Heart right ventricle (tissue), 16 donors: ENCODE data around the gene RCAN1. TPM values are rescaled to one million over a fixed set of nuclear protein-coding genes. Genes with fewer than 3 reads are reported as not detected.
A peak's percentile ranks its signal among the peaks of the same experiment; 100 is the strongest.

ENCODE experiments used
- ATAC-seq, 8 donors: fragments of 200-7000 bp; cut with Tn5 transposase; one replicate each; pipeline ENCODE4 v1.9.1; 2020; ENCODE audit warnings: mild to moderate bottlenecking in 8 of 8, moderate library complexity in 8 of 8, moderate number of reproducible peaks in 1 of 8
- DNase-seq, 2 donors: peaks; one replicate each; pipeline ENCODE4 v3.0.0-alpha.2; 2020
- H3K27ac ChIP-seq, 10 donors: fragments of 200-600 bp; sonication (generic) in 2 of 10; one replicate each; pipeline versions ENCODE4 v1.5.0 to v1.8.0; 2020 to 2022; ENCODE audit warnings: mild to moderate bottlenecking in 3 of 10
- H3K27me3 ChIP-seq, 7 donors: fragments of 200-600 bp; one replicate each; pipeline ENCODE4 v1.8.0; 2021 to 2022; ENCODE audit warnings: mild to moderate bottlenecking in 2 of 7
- H3K36me3 ChIP-seq, 9 donors: fragments of 200-600 bp; sonication (generic) in 1 of 9; one replicate each; pipeline versions ENCODE4 v1.5.0 to v1.8.0; 2020 to 2022; ENCODE audit warnings: mild to moderate bottlenecking in 2 of 9
- H3K4me1 ChIP-seq, 9 donors: fragments of 200-600 bp; sonication (generic) in 1 of 9; one replicate each; pipeline versions ENCODE4 v1.5.0 to v1.8.0; 2020 to 2022; ENCODE audit warnings: mild to moderate bottlenecking in 4 of 9
- H3K4me3 ChIP-seq, 10 donors: fragments of 200-600 bp; sonication (generic) in 2 of 10; one replicate each; pipeline versions ENCODE4 v1.5.0 to v1.8.0; 2020 to 2022; ENCODE audit warnings: mild to moderate bottlenecking in 7 of 10, moderate library complexity in 2 of 10
- H3K9me3 ChIP-seq, 11 donors: fragments of 200-600 bp in 10 of 11; sonication (generic) in 2 of 11; one replicate each; pipeline versions ENCODE4 v1.5.0 to v1.8.0; 2013 to 2022; ENCODE audit warnings: mild to moderate bottlenecking in 2 of 11, control low read depth in 1 of 11, moderate library complexity in 1 of 11
- CTCF ChIP-seq, 9 donors: fragments of 200-600 bp; sonication (generic) in 2 of 9; IDR thresholded peaks; one replicate each; pipeline versions ENCODE4 v1.5.0 to v1.8.0; 2021 to 2022; ENCODE audit warnings: antibody characterized with exemption in 9 of 9, mild to moderate bottlenecking in 5 of 9, moderate library complexity in 1 of 9
- WGBS, 2 donors: extraction: QIAGEN DNeasy Blood & Tissue Kit; methylation state at CpG; one replicate each; pipeline ENCODE4 v1.1.7; 2013; ENCODE audit warnings: inconsistent platforms in 1 of 2; 5-methylcytosine and 5-hydroxymethylcytosine counted together
- intact Hi-C, 10 donors: fragments of 100-400 bp; cut with DNase I; formaldehyde crosslinking; loops; one replicate each; pipeline versions ENCODE4 v1.11.1 to v1.14.2; 2022
- polyA plus RNA-seq, 2 donors: library from polyadenylated mRNA; stranded (reverse); fragments of 200-250 nt; gene quantifications; one replicate each; pipeline ENCODE4 v1.2.3, GENCODE V29; 2013
- total RNA-seq, 10 donors: library from RNA; stranded (reverse); fragmentation: NEBNext Ultra II Directional in 3 of 10; extraction: Animal tissue kit (Norgen Biotek cat#: 25700) in 3 of 10; gene quantifications; one replicate each; pipeline versions ENCODE4 v1.2.1 to v1.2.4, GENCODE V29; 2021 to 2023
- donor health status: Arrhythmogenic right ventricular cardiomyopathy.
- donor health status: ischemic (EF 13 %, LVEDD 7.1; RV severe dilation, severe dysfunction).
- donor health status: healthy with polysubstance abuse.
- donor health status: DM: no; HTN: yes; CAD: no.
- donor health status: DM: no; HTN: no; CAD: no.
- donor health status: ischemic (EF 25% LVEDD 6.9; RV normal size, moderate dysfunction).
- donor health status: ischemic (EF 25% LVEDD 5.7; RV mildly dilated, moderate dysfunction).
- donor health status: healthy.
- donor health status: DM: yes; HTN: yes; CAD: no.
- donor health status: Ischemic cardiomyopathy.
- donor health status: ischemic (EF 35%, LVEDD 5.7; RV mildly dilated, moderate dysfunction).
- donor health status: nonischemic (EF 11% LVEDD 7.7; RV severe dilation, severe dysfunction).
- donor health status: DM: yes; HTN: yes; CAD: no.
- donor health status: PGD.
- donor health status: ischemic (EF 29% LVEDD 5.4; RV normal size, mild dysfunction).
- donor health status: nonischemic (EF 23%, LVEDD 6.1; RV moderate dilation, normal function).

Gene RCAN1
- total and polyA plus RNA-seq, 12 donors, result 24.1 to 389 (median 60.1) TPM

DNA sequence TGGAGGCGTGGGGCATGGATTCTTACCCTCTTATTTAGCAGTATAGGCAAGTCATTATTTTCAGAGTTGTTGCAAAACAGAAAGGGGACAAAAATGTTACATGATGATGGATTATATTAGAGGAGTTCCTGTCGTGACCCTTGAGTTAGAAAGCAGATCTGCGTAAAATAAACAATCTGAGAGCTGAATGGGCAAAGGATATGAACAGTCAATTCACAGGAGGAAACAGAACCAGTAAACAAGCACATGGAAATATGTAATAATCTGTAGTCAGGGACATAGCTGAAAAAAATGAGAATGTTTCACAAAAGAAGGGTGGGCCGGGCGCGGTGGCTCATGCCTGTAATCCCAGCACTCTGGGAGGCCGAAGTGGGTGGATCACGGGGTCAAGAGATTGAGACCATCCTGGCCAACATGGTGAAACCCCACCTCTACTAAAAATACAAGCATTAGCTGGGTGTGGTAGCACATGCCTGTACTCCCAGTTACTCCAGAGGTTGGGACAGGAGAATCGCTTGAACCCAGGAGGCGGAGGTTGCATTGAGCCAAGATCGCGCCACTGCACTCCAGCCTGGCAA lies 20.9 kb downstream of the RCAN1 start:
- H3K27ac ChIP-seq, result peak overlapping the region in 6 of 10 donors; percentile 11 to 89 (median 84)
- no peak overlapping the region for H3K4me3 ChIP-seq
- ATAC-seq (no peak), DNase-seq (no peak)
- H3K4me1 ChIP-seq, result peaks cover 11 to 66% (median 49%) of the 10 kb centered on the region in 9 donors
- no peak for TF ChIP-seq CTCF (IDR thresholded peaks at IDR 0.05)
- no peaks in the 10 kb centered on the region for H3K9me3 ChIP-seq
- intact Hi-C loops, result loop anchor here in 1 of 10 donors (5.0 kb wide), 1 partner anchor 72 kb away; no protein-coding TSS in a partner anchor
- H3K27me3 ChIP-seq, result no peaks in the 10 kb centered on the region
- H3K36me3 ChIP-seq, result no peaks in the 10 kb centered on the region
- WGBS, 2 donors, result 80 to 89% methylated on average over 12 of the region's 12 CpGs

- Histone ChIP-seq H3K9me3 (peaks cover 0 to 2% (median 0%) of the 10 kb centered on the region in 11 donors), H3K36me3 (no peaks in the 10 kb centered on the region), H3K4me1 (peaks cover 11 to 66% (median 46%) of the 10 kb centered on the region in 9 donors), H3K27ac (peak overlapping the region in 6 of 10 donors; percentile 19 to 89 (median 84)), H3K27me3 (no peaks in the 10 kb centered on the region), H3K4me3 (no peak overlapping the region)
- intact Hi-C loops, result loop anchor here in 1 of 10 donors (5.0 kb wide), 1 partner anchor 71 kb away; no protein-coding TSS in a partner anchor
- ATAC-seq, result no peak
- 57 to 58% methylated on average over 5 of the region's 5 CpGs for WGBS, 2 donors
- no peak for DNase-seq
- no peak for TF ChIP-seq CTCF (IDR thresholded peaks at IDR 0.05)
Measured at GRCh38 chr21:34593423-34593822, 21.5 kb downstream of the RCAN1 start.

DNA sequence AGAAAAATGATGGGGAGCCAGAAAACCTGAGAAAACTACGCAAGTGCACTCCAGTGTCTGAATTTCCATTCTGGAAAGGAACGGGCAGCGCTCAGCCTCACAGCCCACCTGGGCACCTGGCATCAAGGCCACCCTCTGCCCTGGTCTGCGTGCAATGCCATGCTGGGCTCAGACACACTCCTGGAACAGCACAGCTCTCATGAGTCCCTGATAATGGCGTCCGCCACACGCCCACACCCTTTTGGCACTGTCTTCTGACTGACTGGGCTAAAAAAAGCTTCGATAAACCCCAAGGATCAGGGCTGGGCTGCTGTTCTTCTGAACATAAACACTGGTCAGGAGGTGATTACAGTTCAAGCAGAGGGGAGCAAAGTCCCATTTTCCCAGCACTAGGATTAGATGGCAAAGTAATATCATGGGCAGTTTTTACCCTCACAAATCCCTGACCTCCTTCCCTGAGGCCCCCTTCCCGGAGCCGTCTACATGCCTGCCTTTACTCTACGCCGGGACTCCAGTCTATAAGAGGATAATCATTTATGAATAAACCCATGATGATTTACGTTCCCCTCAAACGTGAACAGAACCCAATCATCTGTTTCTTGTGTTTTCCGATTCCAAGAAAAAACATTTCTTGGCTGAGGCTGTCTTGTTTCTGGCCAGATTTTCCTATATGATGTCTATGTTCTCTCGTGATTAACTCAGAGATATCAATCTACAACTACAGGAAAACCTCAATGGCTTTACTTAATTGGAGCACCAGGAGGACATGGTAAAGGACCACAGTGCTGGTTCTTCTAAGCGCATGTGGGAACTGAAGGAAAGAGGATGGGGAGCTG lies 22.6 kb downstream of the RCAN1 start:
- Histone ChIP-seq H3K27me3 (no peaks in the 10 kb centered on the region), H3K27ac (peak overlapping the region; percentile 36 to 89 (median 68)), H3K4me3 (peak overlapping the region in 5 of 10 donors; percentile 7 to 29 (median 18)), H3K36me3 (no peaks in the 10 kb centered on the region), H3K4me1 (peaks cover 11 to 66% (median 46%) of the 10 kb centered on the region in 9 donors), H3K9me3 (peaks cover 0 to 13% (median 0%) of the 10 kb centered on the region in 11 donors)
- ATAC-seq (peak; percentile 86 to 95 (median 93)), DNase-seq (peak; percentile 58 to 80)
- intact Hi-C loops, result loop anchor here in 1 of 10 donors (5.0 kb wide), 1 partner anchor 70 kb away; no protein-coding TSS in a partner anchor
- WGBS, 2 donors, result 23 to 32% methylated on average over 17 of the region's 17 CpGs
- TF ChIP-seq CTCF (IDR thresholded peaks at IDR 0.05), result no peak

- no peak overlapping the region for H3K4me3 ChIP-seq
- no peaks in the 10 kb centered on the region for H3K36me3 ChIP-seq
- TF ChIP-seq CTCF (IDR thresholded peaks at IDR 0.05), result no peak
- ATAC-seq, result no peak
- no peak for DNase-seq
- peaks cover 0 to 30% (median 0%) of the 10 kb centered on the region in 11 donors for H3K9me3 ChIP-seq
- peak overlapping the region in 5 of 10 donors; percentile 83 to 89 (median 86) for H3K27ac ChIP-seq
- H3K27me3 ChIP-seq, result no peaks in the 10 kb centered on the region
- WGBS, 2 donors, result 83% methylated on average over 1 of the region's 1 CpG
- intact Hi-C loops, result loop anchor here in 1 of 10 donors (5.0 kb wide), 1 partner anchor 68 kb away; no protein-coding TSS in a partner anchor
- peaks cover 11 to 54% (median 44%) of the 10 kb centered on the region in 9 donors for H3K4me1 ChIP-seq
Measured at GRCh38 chr21:34590520-34590919, 24.4 kb downstream of the RCAN1 start.
